Coronary artery (tissue), 2 donors: ENCODE data around the gene ACOX1.

Source experiments
- DNase-seq: peaks from one replicate; pipeline ENCODE4 v3.0.0-alpha.2; 2017; ENCODE audit warnings: low spot score
- H3K27ac ChIP-seq, 2 donors: fragments of 200-600 bp; sonication (generic); one replicate each; pipeline ENCODE4 v1.5.1; 2016 to 2019
- H3K4me3 ChIP-seq: fragments of 200-600 bp; sonication (generic); 2 replicates; pipeline ENCODE4 v1.5.1; 2016; ENCODE audit warnings: mild to moderate bottlenecking, moderate library complexity
- CTCF ChIP-seq: fragments of 200-600 bp; sonication (generic); IDR thresholded peaks from one replicate; pipeline ENCODE4 v1.5.1; 2019; ENCODE audit warnings: antibody characterized with exemption

ACOX1 gene

GRCh38 chr17:76022973-76023899, 44.3 kb upstream of the ACOX1 start:
- no peak for TF ChIP-seq CTCF
- no peak overlapping the region for H3K27ac ChIP-seq
- DNase-seq, result no peak
- H3K4me3 ChIP-seq, result no peak overlapping the region

- Histone ChIP-seq H3K27ac (no peak overlapping the region), H3K4me3 (no peak overlapping the region)
- DNase-seq, result no peak
- no peak for TF ChIP-seq CTCF
Observed at GRCh38 chr17:76022285-76022684, 43.3 kb upstream of the ACOX1 start.

DNA sequence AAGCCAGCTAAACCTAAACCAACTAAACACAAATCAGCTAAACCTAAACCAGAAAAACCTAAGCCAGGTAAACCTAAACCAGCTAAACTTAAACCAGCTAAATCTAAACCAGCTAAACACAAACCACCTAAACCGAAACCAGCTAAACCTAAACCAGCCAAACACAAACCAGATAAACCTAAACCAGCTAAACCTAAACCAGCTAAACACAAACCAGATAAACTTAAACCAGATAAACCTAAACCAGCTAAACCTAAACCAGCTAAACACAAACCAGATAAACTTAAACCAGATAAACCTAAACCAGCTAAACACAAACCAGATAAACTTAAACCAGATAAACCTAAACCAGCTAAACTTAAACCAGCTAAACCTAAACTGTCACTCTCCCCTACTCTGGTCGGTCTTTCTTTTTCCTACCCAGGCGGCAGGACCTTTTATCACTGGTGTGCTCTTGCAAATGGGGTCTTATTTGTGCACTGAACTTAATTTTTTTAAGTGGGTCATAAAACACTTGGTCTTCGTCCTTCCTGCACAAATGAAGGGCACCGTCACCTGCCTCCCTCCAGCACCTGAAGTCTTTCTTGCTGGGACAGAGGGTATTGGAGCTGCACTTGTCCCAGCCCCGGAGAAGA, 41.0 kb upstream of the ACOX1 start:
- no peak overlapping the region for H3K27ac ChIP-seq
- no peak for TF ChIP-seq CTCF
- DNase-seq, result no peak
- H3K4me3 ChIP-seq, result no peak overlapping the region

GRCh38 chr17:76018801-76019200, 39.8 kb upstream of the ACOX1 start:
- Histone ChIP-seq H3K27ac (no peak overlapping the region), H3K4me3 (no peak overlapping the region)
- no peak for TF ChIP-seq CTCF
- DNase-seq, result no peak

- Histone ChIP-seq H3K4me3 (no peak overlapping the region), H3K27ac (no peak overlapping the region)
- DNase-seq, result no peak
- no peak for TF ChIP-seq CTCF
Observed at GRCh38 chr17:76018340-76018680, 39.3 kb upstream of the ACOX1 start.

GRCh38 chr17:76017481-76018339, 38.7 kb upstream of the ACOX1 start:
- no peak overlapping the region for H3K4me3 ChIP-seq
- H3K27ac ChIP-seq, result no peak overlapping the region
- TF ChIP-seq CTCF, result no peak
- no peak for DNase-seq
